ENCODE measurements around the gene BHLHE41. TPM values are rescaled to one million over a fixed set of nuclear protein-coding genes. Genes with fewer than 3 reads are reported as not detected.

Gene BHLHE41
- total RNA-seq (1.6 and 2.4 TPM in 2 replicates), polyA plus RNA-seq (3.6 and 4.9 TPM in 2 replicates)

GRCh38 chr12:26124446-26125399 is at the start of gene BHLHE41:
TSS of gene BHLHE41 (minus strand) at chr12:26125037. CDS start at chr12:26124779, 258 bp downstream.
- Histone ChIP-seq H3K27me3 (peaks cover 67% of the 10 kb centered on the region), H4K20me1 (ENCODE audit: insufficient read depth, poor library complexity, severe bottlenecking) (no peaks in the 10 kb centered on the region), H2AFZ (peak within 1 kb of the TSS; percentile 65), H3K36me3 (replicated peaks; ENCODE audit: insufficient read depth, low read depth) (no peaks in the 10 kb centered on the region), H3K4me1 (ENCODE audit: insufficient read depth) (peaks cover 14% of the 10 kb centered on the region), H3K27ac (peak within 1 kb of the TSS; percentile 60), H3K4me3 (peak within 1 kb of the TSS; percentile 47), H3K4me2 (peak within 1 kb of the TSS; percentile 93), H3K9me3 (ENCODE audit: low read depth) (no peaks in the 10 kb centered on the region), H3K79me2 (no peaks in the 10 kb centered on the region), H3K9me2 (replicated peaks; ENCODE audit: insufficient read depth) (no peaks in the 10 kb centered on the region)
- 2% methylated on average over 27 of the region's 54 CpGs for WGBS (ENCODE audit: low lambda C conversion rate, missing lambda C conversion rate)
- DNase-seq (ENCODE audit: low spot score) = peak; percentile 78
- TF ChIP-seq CTCF (IDR thresholded peaks at IDR 0.05; ENCODE audit: poor library complexity) (no peak), EZH2 (IDR thresholded peaks at IDR 0.05; ENCODE audit: borderline replicate concordance) (peak; percentile 24)

- WGBS (ENCODE audit: low lambda C conversion rate, missing lambda C conversion rate) = 92% methylated on average over 4 of the region's 4 CpGs
- Histone ChIP-seq H3K27ac (no peak overlapping the region), H4K20me1 (ENCODE audit: insufficient read depth, poor library complexity, severe bottlenecking) (no peaks in the 10 kb centered on the region), H3K4me2 (no peak overlapping the region), H2AFZ (no peak overlapping the region), H3K4me1 (ENCODE audit: insufficient read depth) (peaks cover 4% of the 10 kb centered on the region), H3K4me3 (no peak overlapping the region), H3K36me3 (replicated peaks; ENCODE audit: insufficient read depth, low read depth) (no peaks in the 10 kb centered on the region), H3K9me3 (ENCODE audit: low read depth) (no peaks in the 10 kb centered on the region), H3K9me2 (replicated peaks; ENCODE audit: insufficient read depth) (no peaks in the 10 kb centered on the region), H3K79me2 (no peaks in the 10 kb centered on the region), H3K27me3 (no peaks in the 10 kb centered on the region)
- no peak for DNase-seq (ENCODE audit: low spot score)
- TF ChIP-seq EZH2phosphoT487 (IDR thresholded peaks at IDR 0.05; ENCODE audit: low read depth, severe bottlenecking, unreplicated experiment) (no peak), CTCF (IDR thresholded peaks at IDR 0.05; ENCODE audit: poor library complexity) (no peak), EZH2 (IDR thresholded peaks at IDR 0.05; ENCODE audit: borderline replicate concordance) (no peak)
Measured at GRCh38 chr12:26172946-26173552, 48.2 kb upstream of the BHLHE41 start.

- no peaks in the 10 kb centered on the region for H4K20me1 ChIP-seq (ENCODE audit: insufficient read depth, poor library complexity, severe bottlenecking)
Measured at GRCh38 chr12:26172539-26172938, 47.7 kb upstream of the BHLHE41 start.

More at GRCh38 chr12:26172539-26172938, 47.7 kb upstream of the BHLHE41 start:
- Histone ChIP-seq H3K9me3 (ENCODE audit: low read depth) (no peaks in the 10 kb centered on the region), H3K79me2 (no peaks in the 10 kb centered on the region), H3K27ac (no peak overlapping the region), H3K4me3 (no peak overlapping the region), H2AFZ (no peak overlapping the region), H3K27me3 (no peaks in the 10 kb centered on the region), H3K36me3 (replicated peaks; ENCODE audit: insufficient read depth, low read depth) (no peaks in the 10 kb centered on the region), H3K4me2 (no peak overlapping the region), H3K4me1 (ENCODE audit: insufficient read depth) (peaks cover 1% of the 10 kb centered on the region), H3K9me2 (replicated peaks; ENCODE audit: insufficient read depth) (no peaks in the 10 kb centered on the region)
- TF ChIP-seq EZH2 (IDR thresholded peaks at IDR 0.05; ENCODE audit: borderline replicate concordance) (no peak), CTCF (IDR thresholded peaks at IDR 0.05; ENCODE audit: poor library complexity) (no peak), EZH2phosphoT487 (IDR thresholded peaks at IDR 0.05; ENCODE audit: low read depth, severe bottlenecking, unreplicated experiment) (no peak)
- DNase-seq (ENCODE audit: low spot score) = no peak
- WGBS (ENCODE audit: low lambda C conversion rate, missing lambda C conversion rate) = 83% methylated on average over 7 of the region's 7 CpGs

Measured in hepatocyte (in vitro differentiated cells).